ENCODE results near the gene CD9. TPM values are rescaled to one million over a fixed set of nuclear protein-coding genes. Genes with fewer than 3 reads are reported as not detected.
A peak's percentile ranks its signal among the peaks of the same experiment; 100 is the strongest.

The CD9 gene
- total and polyA plus RNA-seq, 2 donors from 2014 or later, result 301 to 421 TPM

GRCh38 chr12:6279256-6279628, 79.0 kb downstream of the CD9 start:
- Histone ChIP-seq H3K27ac (ENCODE audit: low read depth in 2 of 2, low read length in 2 of 2) (peak overlapping the region; percentile 11 to 54), H3K9ac (ENCODE audit: low read length in 3 of 3) (peak overlapping the region in 1 of 3 donors; percentile 59), H3K9me3 (ENCODE audit: control insufficient read depth in 2 of 3, insufficient read depth in 1 of 3, low read length in 3 of 3) (no peaks in the 10 kb centered on the region), H3K4me1 (ENCODE audit: control insufficient read depth in 2 of 3, insufficient read depth in 2 of 3, low read depth in 1 of 3, low read length in 3 of 3) (peaks cover 2 to 20% (median 10%) of the 10 kb centered on the region in 3 donors), H3K27me3 (ENCODE audit: control insufficient read depth, insufficient read depth, low read length) (no peaks in the 10 kb centered on the region), H3K36me3 (ENCODE audit: control insufficient read depth in 2 of 3, insufficient read depth in 3 of 3, low read length in 3 of 3) (no peaks in the 10 kb centered on the region), H3K4me3 (ENCODE audit: low read length in 3 of 3) (peak overlapping the region in 1 of 3 donors; percentile 38)
- FAIRE-seq, result no peak
- no peak for TF ChIP-seq CTCF (IDR thresholded peaks at IDR 0.05; ENCODE audit: borderline replicate concordance, extremely low read depth, insufficient read depth)
- DNase-seq, result peak in 1 of 5 donors; percentile 72
- intact Hi-C loops (cut with DNase I), result loop anchor here (5.0 kb wide), 1 partner anchor 82 kb away; no protein-coding TSS in a partner anchor

- H3K4me1 ChIP-seq (ENCODE audit: control insufficient read depth in 2 of 3, insufficient read depth in 2 of 3, low read depth in 1 of 3, low read length in 3 of 3), result peaks cover 2 to 19% (median 8%) of the 10 kb centered on the region in 3 donors
- peak in 1 of 5 donors; percentile 51 for DNase-seq
- peak overlapping the region; percentile 11 to 54 for H3K27ac ChIP-seq (ENCODE audit: low read depth in 2 of 2, low read length in 2 of 2)
- intact Hi-C loops (cut with DNase I), result loop anchor here (5.0 to 10.0 kb wide), 3 partner anchors 82 to 295 kb away; no protein-coding TSS in a partner anchor
- peak overlapping the region in 1 of 3 donors; percentile 59 for H3K9ac ChIP-seq (ENCODE audit: low read length in 3 of 3)
- no peaks in the 10 kb centered on the region for H3K9me3 ChIP-seq (ENCODE audit: control insufficient read depth in 2 of 3, insufficient read depth in 1 of 3, low read length in 3 of 3)
- no peak for FAIRE-seq
- TF ChIP-seq CTCF (IDR thresholded peaks at IDR 0.05; ENCODE audit: borderline replicate concordance, extremely low read depth, insufficient read depth), result no peak
- H3K27me3 ChIP-seq (ENCODE audit: control insufficient read depth, insufficient read depth, low read length), result no peaks in the 10 kb centered on the region
- H3K4me3 ChIP-seq (ENCODE audit: low read length in 3 of 3), result no peak overlapping the region
- no peaks in the 10 kb centered on the region for H3K36me3 ChIP-seq (ENCODE audit: control insufficient read depth in 2 of 3, insufficient read depth in 3 of 3, low read length in 3 of 3)
Observed at GRCh38 chr12:6279631-6280030, 79.4 kb downstream of the CD9 start.

GRCh38 chr12:6280053-6280469, 79.9 kb downstream of the CD9 start:
- DNase-seq (peak in 1 of 5 donors; percentile 84), FAIRE-seq (no peak)
- H3K4me1 ChIP-seq (ENCODE audit: control insufficient read depth in 2 of 3, insufficient read depth in 2 of 3, low read depth in 1 of 3, low read length in 3 of 3), result peaks cover 2 to 16% (median 8%) of the 10 kb centered on the region in 3 donors
- no peak overlapping the region for H3K4me3 ChIP-seq (ENCODE audit: low read length in 3 of 3)
- no peaks in the 10 kb centered on the region for H3K36me3 ChIP-seq (ENCODE audit: control insufficient read depth in 2 of 3, insufficient read depth in 3 of 3, low read length in 3 of 3)
- intact Hi-C loops (cut with DNase I), result loop anchor here (5.0 to 10.0 kb wide), 2 partner anchors 218 to 295 kb away; no protein-coding TSS in a partner anchor
- TF ChIP-seq CTCF (IDR thresholded peaks at IDR 0.05; ENCODE audit: borderline replicate concordance, extremely low read depth, insufficient read depth), result no peak
- peak overlapping the region in 1 of 3 donors; percentile 16 for H3K9ac ChIP-seq (ENCODE audit: low read length in 3 of 3)
- H3K27ac ChIP-seq (ENCODE audit: low read depth in 2 of 2, low read length in 2 of 2), result peak overlapping the region; percentile 54 to 73
- no peaks in the 10 kb centered on the region for H3K27me3 ChIP-seq (ENCODE audit: control insufficient read depth, insufficient read depth, low read length)
- no peaks in the 10 kb centered on the region for H3K9me3 ChIP-seq (ENCODE audit: control insufficient read depth in 2 of 3, insufficient read depth in 1 of 3, low read length in 3 of 3)
